GM19025 (cell line): ENCODE results near the gene DENND5B.

Source experiments
- ATAC-seq: cut with Tn5 transposase; IDR thresholded peaks from one replicate; pipeline ENCODE4 v1.9.1; 2021; ENCODE audit warnings: mild to moderate bottlenecking, low read depth, moderate library complexity; ENCODE audit not compliant: unreplicated experiment

The DENND5B gene

DNA sequence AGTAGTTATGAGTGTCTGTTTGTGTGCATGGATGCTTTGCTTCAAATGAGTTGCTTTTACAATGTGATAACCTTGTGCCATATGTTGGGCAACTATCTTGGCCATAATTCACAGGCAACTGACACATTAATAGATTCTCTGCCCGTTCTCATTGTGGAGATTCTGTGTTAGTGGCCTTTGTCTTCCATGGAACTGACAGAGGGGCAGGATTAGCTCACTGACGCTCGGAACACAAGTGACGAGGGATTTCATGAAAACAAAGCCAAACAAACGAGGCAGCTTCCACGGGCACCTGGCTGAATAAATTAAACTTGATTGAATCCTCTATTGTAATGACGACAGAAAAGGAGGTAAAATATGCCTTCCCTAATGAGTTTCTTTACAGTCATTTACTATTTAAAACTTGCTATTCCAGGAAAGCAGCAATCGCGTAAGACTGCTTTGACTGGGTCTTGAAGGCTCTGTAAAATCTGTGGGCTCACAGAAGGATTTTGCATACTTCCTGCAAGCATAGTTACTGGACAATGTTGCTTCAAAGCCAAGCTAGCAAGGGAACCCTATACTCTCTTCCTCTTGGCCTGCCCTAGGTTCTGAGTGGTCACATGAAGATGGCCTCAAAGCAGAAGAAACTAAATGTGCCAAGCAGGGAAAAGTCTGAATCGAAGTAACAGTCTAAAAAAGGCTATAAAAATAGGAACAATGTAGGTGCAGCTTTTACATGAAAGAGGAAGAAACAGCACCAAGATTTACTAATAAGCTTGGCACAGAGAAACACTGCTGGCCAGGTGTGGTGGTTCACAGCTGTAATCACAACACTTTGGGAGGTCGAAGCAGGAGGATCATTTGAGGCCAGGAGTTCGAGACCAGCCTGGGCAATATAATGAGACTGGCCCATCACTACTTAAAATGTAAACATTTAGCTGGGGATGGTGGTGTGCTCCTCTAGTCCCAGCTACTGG is 236.9 kb downstream of the DENND5B start:
- no peak for ATAC-seq

DNA sequence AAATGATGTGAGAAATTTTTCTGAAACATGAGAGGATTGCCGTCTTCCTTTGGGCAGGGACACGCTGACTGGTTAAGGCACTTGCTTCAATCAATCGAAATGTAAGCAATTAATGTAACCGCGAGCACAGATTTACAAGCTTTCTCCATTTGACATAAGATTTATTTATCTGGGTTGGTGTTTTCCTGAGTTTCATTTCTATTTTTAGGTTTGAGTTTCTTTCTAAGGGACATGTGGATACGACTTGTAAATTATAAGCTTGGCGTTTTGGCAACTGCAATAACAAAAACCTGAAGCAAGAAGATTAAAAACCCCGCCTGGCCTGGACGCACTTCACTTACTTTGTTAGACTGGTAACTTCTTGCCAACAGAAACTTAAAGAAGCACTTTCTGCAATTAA is 244.7 kb downstream of the DENND5B start:
- ATAC-seq: no peak

DNA sequence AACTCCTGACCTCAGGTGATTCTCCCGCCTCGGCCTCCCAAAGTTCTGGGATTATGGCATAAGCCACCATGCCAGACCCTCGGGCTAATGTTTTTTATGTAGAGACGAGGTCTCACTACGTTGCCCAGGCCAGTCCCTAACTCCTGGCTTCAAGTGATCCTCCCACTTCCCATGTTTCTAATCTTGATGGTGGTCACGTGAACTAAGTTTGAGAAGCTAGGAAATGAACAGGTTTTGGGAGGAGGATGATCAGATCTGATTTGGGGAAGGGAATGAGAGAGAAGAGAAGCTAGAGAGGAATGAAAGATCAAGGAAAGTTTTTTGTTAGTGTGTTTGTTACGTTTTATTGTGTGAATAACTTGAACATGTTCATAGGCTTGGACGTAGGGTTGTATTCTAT is 247.8 kb downstream of the DENND5B start:
- ATAC-seq: no peak

DNA sequence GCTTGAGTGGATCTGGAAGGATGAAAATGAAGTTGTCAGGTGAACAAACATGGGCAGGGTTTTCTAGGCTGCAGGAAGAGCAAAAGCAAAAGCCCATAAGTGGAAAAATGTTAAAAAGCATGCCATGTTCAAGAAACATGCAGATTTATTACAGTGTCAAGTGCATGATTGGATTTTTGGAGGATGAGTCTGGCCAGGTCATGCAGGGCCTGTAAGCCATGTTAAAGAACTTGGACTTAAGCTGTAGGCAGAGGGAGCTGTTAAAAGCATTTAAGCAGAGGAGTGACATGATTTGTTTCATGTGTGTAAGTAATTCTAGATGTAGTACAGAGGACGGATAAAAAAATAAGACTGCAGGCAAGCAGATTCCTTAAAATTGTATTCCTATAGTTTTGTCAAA is 248.7 kb downstream of the DENND5B start:
- no peak for ATAC-seq

GRCh38 chr12:31339831-31340622 is 250.9 kb downstream of the DENND5B start:
- no peak for ATAC-seq

DNA sequence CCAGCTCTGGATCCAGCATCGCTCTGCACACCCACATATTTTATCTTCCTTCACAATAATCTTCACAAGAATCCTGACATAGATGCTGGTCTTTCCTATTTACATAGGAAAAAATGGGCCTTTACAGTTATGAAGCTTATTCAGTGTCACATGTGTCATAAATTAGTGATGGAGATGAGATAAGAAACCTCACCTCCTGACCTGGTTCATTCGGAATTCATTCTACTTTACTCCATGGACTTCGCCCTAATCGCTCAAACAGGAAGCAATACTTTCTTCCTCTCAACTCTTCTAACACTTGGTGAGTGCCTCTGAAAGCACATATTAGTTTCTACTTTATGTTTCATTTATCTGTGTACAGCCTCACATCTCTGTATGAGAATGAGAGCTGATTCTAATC is 253.0 kb downstream of the DENND5B start:
- ATAC-seq: no peak
